GM19397 (cell line): ENCODE measurements around the gene RBM25.

ENCODE experiments used
- ATAC-seq: cut with Tn5 transposase; IDR thresholded peaks from one replicate; pipeline ENCODE4 v1.9.1; 2021; ENCODE audit warnings: mild to moderate bottlenecking, moderate library complexity; ENCODE audit not compliant: unreplicated experiment

Gene RBM25

DNA sequence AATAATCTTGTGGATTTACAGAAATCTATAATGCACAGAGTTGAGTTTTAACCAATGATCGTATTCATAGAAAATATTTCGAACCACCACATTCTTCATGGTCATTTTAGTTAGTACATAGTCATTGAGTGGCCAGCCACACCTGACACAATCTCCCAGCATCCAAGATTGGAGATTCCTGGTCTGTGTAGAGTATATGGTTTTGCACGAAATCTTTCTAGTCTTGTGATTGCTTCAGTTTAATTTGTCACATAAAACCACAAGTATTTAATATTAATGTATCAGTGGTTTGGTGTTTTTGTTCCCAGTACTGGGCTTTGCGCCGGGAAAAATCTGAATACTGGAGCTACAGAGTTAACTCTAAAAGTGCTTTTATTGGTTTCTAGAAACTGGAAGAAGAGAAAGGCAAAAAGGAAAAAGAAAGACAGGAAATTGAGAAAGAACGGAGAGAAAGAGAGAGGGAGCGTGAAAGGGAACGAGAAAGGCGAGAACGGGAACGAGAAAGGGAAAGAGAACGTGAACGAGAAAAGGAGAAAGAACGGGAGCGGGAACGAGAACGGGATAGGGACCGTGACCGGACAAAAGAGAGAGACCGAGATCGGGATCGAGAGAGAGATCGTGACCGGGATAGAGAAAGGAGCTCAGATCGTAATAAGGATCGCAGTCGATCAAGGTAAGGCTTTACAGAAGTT lies 44.6 kb downstream of the RBM25 start:
- no peak for ATAC-seq

DNA sequence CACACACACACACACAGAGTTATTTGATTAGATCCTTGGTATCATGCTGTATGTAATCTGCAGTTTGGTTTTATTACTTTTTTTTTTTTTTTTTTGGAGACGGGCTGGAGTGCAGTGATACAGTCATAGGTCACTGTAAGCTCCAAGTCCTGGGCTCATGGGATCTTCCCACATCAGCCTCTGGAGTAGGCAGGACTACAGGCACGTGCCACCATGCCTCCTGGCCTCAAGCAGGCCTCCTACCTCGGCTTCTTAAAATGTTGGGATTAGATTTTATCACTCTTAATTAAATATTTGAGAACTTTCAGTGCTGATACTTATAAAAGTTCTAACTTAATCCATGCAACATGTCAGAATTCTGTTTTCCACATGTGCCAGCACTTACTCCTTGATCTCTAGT lies 46.7 kb downstream of the RBM25 start:
- ATAC-seq = no peak

DNA sequence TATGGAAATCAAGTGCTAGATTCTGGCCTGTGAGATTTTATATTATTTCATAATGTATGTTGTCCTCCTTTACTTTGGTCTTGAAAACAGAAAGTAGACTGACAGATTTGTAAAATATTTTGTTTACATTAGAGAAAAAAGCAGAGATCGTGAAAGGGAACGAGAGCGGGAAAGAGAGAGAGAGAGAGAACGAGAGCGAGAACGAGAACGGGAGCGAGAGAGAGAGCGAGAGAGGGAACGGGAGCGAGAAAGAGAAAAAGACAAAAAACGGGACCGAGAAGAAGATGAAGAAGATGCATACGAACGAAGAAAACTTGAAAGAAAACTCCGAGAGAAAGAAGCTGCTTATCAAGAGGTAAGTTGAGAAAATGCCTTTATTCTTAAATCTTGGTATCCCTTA lies 47.4 kb downstream of the RBM25 start:
- ATAC-seq = no peak

DNA sequence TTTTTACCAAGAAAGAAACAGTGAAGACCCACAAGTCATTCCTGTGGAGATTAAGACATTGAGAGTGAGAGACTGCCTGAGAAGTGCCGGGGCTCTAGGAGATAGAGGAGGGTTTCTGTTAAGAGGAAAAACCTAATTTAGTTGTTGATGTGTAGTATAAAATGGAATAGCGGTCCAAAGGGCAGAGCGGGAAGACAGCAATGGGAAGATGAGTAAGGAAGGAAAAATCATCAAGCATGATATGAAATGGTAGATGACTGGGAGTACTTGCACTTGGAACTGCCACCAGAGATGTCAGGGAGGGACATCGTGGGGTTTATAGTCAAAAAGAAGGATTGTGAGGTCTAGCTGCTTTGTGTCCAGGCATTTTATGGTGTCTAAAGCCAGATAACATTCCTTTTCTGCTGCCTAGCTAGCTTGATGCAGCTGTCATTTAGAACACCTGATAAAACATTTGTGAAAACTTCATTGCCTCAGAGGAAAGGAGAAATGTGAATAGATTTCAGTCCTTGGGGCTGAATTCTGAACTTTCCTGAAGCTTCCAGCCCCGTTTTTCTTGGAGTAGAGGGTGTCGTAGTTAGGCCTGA lies 57.8 kb downstream of the RBM25 start:
- ATAC-seq = no peak

DNA sequence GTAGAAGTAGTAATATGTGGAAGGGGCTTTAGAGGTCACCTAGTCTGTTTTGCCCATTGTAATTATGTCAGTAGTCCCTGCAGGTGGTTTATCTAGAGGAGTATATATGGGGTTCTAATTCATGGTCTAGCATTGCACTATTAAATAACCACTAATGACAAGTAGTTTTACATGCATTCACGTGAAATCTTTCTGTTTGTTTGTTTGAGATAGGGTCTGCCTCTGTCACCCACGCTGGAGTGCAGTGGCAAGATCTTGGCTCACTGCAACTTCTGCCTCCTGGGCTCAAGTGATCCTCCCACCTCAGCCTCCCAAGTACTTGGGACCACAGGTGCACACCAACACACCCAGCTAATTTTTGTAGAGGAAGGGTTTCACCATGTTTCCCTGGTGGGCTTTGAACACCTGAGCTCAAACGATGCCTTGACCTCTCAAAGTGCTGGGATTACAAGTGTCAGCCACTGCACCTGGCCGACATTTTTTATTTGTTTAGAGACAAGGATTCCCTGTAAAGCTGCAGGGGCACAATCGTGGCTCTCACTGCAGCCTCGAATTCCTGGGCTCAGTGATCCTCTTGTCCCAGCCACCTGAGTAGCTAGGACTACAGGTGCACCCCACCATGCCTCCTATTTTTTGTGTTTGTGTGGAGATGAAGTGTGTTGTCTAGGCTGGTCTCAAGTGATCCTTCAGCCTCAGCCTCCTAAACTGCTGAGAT lies 66.0 kb downstream of the RBM25 start:
- no peak for ATAC-seq

DNA sequence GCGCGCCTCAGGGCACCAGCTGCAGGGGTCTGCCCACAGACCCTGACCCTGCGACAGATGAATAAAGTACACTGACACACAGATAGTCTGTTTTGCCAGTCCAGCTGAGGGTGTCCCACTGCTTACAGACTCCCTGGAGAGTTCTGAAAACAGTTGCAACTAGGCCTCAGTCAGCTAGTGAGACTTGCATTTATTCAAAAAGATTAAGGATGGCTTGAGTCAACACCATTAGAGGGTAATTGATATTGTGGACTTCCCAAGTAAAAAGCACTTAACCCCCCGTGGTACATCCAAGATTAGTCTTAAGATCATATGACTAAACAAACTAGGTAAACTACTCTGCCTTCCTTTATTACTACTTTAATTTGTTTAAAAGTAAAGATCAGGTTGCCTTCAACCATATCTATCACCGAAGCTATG lies 66.8 kb downstream of the RBM25 start:
- no peak for ATAC-seq

DNA sequence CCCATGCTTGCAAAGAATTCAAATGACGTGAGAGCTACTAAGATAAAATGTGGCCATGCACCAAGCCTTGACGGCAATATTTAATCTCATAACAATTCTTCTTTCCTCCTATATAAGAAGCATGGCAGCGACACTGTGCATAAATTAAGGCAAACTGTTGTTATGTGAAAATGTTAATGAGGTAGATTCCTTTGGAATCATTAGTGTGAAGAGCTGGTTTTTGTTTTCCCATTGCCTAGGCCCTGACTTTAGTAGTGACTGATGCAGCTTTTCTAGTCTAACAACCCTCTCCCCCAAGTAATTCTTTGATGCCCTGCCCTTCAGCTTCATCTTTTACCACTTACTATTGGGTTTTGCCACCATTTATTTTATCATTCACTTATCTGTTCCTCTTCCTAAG lies 67.4 kb downstream of the RBM25 start:
- no peak for ATAC-seq

DNA sequence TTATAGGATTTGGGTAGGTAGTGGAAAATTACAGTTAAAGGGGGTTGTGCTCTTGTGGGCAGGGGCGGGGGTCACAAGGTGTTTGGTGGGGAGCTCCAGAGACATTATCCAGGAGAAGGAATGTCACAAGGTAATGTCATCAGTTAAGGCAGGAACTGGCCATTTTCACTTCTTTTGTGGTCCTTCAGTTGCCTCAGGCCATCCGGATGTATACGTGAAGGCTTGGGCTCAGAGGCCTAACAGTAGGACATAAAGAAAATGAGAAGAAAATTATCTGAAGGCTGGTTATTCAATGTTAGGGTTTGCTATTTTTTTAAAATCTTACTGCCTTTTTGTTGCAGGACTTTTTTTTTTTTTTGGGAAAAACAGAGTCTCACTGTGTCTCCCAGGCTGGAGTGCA lies 75.5 kb downstream of the RBM25 start:
- ATAC-seq = no peak

DNA sequence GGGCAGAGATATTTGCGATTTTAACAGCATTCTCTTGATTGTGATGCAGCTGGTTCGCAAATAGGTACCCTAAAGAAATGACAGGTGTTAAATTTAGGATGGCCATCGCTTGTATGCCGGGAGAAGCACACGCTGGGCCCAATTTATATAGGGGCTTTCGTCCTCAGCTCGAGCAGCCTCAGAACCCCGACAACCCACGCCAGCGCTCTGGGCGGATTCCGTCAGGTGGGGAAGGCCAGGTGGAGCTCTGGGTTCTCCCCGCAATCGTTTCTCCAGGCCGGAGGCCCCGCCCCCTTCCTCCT lies 77.7 kb downstream of the RBM25 start:
- no peak for ATAC-seq

DNA sequence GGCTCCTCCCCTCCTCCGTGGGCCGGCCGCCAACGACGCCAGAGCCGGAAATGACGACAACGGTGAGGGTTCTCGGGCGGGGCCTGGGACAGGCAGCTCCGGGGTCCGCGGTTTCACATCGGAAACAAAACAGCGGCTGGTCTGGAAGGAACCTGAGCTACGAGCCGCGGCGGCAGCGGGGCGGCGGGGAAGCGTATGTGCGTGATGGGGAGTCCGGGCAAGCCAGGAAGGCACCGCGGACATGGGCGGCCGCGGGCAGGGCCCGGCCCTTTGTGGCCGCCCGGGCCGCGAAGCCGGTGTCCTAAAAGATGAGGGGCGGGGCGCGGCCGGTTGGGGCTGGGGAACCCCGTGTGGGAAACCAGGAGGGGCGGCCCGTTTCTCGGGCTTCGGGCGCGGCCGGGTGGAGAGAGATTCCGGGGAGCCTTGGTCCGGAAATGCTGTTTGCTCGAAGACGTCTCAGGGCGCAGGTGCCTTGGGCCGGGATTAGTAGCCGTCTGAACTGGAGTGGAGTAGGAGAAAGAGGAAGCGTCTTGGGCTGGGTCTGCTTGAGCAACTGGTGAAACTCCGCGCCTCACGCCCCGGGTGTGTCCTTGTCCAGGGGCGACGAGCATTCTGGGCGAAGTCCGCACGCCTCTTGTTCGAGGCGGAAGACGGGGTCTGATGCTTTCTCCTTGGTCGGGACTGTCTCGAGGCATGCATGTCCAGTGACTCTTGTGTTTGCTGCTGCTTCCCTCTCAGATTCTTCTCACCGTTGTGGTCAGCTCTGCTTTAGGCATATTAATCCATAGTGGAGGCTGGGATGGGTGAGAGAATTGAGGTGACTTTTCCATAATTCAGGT lies 78.3 kb downstream of the RBM25 start, which contains the start of gene PSEN1:
PSEN1 (plus strand) TSS at position 121 of the 839 bp plus-strand sequence. CDS start 11,513 bp downstream, outside the sequence.
- ATAC-seq = peak; percentile 92

DNA sequence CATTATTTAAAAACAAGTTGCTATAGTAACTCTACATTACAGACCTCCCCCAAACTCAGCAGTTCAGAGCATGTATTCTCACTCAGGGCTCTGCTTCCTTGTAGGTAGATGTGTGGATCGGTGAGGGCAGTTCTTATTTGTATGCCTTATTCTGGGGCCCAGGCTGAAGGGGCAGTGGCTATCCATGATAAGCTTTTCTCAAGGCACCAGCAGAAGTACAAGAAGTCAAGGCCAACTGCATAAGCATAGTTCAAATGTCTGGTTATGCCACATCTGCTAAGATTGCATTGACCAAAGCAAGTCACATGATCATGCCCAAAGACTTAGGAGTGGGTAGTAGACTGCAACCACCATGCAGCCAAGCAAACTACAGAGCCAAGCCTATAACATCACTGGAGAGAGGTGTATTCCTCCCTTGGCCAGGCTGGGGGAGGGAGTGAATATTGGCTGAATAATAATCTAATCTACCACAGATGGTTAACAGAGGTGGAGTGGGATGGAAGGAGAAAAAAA lies 82.5 kb downstream of the RBM25 start:
- no peak for ATAC-seq

DNA sequence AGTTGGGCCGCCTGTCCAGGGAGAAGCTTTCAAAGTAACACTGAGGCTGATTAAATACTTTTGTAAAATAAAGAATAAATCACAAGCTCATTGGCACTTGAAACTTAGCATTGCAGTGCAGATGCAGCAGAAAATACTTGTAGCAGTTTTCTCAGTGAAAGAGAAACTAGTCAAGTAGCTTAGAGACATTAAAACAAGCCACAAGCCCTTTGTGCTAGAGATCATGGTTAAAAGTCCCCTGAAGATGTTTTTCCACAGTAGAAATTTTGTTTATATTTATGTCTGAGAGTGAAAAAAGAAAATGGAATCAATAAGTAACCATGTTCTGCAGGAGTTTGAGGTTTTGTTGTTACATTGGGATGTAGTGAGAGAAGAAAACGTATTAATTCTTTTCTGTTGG lies 83.9 kb downstream of the RBM25 start:
- no peak for ATAC-seq

DNA sequence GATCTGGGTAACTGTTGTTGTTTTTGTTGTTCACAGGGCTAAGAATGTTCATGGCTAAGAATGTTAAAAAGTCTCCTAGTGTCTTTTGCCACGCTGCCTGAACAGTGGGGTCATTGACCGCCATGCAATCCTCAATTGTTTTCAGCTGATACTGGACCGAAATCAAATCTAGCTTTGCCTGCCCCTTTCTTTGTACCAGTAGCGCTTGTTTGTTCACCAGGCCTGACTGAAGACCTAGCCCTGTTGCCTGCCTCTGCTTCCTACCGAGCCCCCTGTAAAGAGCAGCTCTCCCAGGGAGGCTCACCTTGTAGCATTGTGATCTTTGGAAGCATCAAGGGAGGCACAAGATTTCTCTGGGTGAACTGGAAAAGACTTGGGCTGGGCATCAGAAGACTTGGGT lies 84.7 kb downstream of the RBM25 start:
- no peak for ATAC-seq

DNA sequence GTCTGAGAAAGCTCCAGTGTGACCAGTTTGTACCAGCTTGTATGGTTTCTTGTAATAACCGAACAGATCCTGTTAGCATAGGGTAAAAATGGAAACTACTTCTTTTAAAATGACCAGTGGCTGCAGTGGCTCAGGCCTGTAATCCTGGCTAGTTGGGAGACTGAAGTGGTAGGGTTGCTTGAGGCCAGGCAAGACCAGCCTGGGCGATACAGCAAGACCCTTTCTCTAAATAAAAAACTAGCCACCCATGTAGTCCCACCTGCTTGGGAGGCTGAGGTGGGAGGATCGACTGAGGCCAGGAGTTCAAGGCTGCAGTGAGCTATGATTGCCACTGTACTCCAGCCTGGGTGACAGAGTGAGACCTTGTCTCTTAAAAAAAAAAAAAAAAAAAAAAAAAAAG lies 85.3 kb downstream of the RBM25 start:
- ATAC-seq = no peak

DNA sequence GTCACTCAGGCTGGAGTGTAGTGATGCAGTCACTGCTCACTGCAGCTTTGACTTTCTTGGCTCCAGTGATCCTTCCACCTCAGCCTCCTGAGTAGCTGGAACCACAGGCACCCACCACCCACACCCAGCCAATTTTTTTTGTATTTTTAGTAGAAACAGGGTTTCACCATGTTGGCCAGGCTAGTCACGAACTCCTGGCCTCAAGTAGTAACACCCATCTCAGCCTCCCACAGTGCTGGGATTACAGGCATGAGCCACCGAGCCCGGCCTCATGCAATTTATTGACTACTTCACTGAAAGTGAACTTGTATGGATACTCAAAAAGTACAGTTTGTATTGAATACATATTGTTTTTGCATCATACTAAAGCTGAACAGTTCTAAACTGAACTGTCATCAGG lies 87.0 kb downstream of the RBM25 start:
- ATAC-seq = no peak

DNA sequence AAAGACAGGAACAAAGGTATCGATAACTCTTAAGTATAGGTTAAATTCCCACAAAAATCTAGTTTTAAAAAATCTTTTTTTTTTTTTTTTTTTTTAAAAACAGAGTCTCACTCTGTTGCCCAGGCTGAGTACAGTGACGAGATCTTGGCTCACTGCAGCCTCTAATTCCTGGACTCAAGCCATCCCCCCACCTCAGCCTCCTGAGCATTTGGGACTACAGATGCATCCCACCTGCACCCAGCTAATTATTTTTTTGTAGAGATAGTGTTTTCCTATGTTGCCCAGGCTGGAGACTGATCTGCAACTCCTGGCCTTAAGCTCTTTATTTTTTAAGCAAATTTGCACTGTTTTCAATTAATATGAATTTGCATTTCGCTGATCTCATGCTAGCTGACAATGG lies 87.8 kb downstream of the RBM25 start:
- ATAC-seq = no peak

DNA sequence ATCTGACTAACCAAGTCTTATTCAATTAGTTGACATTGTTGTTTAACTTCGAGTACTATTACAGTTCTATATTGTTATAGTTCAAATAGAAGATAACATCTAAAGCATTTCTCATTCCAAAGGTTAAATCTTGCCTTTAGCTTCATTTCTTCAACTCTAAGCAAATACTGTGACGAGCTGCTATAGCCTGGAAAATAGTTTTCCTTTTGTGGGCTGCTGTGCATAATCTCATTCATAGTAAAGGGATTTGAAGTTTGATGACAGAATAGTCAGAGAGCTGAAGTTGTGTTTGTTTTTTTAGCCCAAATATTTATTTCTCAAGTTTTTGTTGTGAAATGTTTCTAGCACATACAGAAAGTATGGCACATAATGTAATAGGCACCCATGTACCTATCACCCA lies 91.4 kb downstream of the RBM25 start:
- no peak for ATAC-seq

DNA sequence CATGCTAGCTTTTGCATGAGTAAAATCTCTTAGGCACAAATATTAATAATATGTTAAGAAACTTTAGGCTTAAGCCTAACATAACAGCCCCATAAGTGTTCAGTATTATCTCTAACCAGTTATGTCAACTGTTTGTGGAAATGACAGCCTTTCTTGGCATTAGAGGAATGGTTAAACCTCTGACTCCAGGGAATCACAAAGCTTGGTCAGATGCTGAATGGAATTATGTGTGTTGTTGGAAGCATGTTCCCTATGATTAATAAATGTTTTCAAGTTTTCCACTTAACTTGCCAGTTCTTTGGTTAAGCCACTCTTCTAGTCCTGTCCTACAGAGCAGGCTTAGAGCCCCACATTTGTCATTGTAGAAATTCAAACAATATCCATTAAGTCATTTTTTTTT lies 94.9 kb downstream of the RBM25 start:
- ATAC-seq = no peak

DNA sequence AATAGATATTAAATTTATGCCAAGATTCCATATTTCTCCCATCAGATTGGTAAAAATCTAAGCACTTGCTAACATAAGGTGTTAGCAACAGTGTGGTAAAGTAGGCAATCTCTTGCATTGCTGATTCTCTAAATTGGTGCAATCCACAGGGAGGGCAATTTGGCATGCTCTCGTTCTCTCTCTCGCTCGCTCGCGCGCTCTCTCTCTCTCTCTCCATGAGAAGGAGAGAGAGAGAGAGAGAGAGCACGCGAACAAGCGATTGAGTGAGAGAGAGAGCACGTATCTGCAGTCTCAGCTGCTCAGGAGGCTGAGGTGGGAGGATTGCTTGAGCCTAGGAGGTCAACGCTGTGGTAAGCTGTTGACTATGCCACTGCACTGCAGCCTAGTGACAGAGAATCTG lies 103.9 kb downstream of the RBM25 start:
- ATAC-seq = no peak

DNA sequence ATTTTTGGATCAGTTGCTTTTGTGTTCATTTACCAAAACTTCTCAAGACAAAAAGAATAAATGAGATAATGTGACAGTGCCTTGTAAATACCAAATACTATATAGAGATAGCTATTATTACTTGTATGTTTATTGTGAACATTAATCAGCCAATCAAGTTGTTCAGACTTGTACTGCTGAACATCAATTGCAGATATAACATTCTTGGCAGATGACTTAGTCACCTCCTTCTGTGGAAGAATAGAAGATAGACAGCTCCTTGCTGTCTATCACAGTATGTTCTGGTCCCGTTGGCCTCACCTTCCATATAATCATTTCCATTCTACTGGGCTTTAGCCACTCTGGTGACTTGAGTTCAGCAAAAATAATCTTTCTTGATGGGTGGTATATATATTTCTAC lies 108.1 kb downstream of the RBM25 start:
- ATAC-seq = no peak

DNA sequence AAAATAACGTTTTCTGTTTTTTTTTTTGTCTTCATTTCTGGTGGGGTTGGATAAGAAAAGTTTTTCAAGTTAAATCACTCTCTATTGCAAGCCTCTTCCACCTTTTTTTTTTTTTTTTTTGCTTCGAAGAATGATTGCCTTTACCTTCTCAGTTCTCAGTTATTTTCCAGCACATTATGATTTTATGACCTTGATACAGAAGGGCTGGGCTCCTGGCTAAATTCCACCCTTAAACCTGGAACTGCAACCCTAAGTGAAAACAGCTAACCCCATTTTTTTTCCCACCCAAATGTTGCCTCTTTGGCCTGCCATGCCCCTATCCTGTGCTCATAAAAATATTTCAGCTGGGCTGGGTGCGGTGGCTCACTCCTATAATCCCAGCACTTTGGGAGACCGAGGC lies 109.4 kb downstream of the RBM25 start:
- no peak for ATAC-seq
